Left ventricle myocardium superior (tissue), 1 donor: ENCODE results near the gene ALKBH2. TPM values are rescaled to one million over a fixed set of nuclear protein-coding genes. Genes with fewer than 3 reads are reported as not detected.

Source experiments
- ATAC-seq: fragments of 200-7000 bp; cut with Tn5 transposase; one replicate; pipeline ENCODE4 v1.9.1; 2020; ENCODE audit warnings: mild to moderate bottlenecking, moderate library complexity
- DNase-seq: peaks from one replicate; pipeline ENCODE4 v3.0.0-alpha.2; 2020
- intact Hi-C: fragments of 100-400 bp; cut with micrococcal nuclease; formaldehyde crosslinking; loops from one replicate; pipeline ENCODE4 v1.11.0; 2022
- total RNA-seq: library from RNA; stranded (reverse); fragmentation: NEBNext Ultra II Directional; extraction: Animal tissue kit (Norgen Biotek cat#: 25700); gene quantifications from one replicate; pipeline ENCODE4 v1.2.1, GENCODE V29; 2021
- donor health status: DM: no; HTN: yes; CAD: no; lungs with severe emphysema.

Gene ALKBH2
- total RNA-seq, 1 donor from 2014 or later = 6.6 TPM

GRCh38 chr12:109115758-109116610 lies 22.7 kb upstream of the ALKBH2 start, which contains the start of gene ACACB:
TSS of gene ACACB (plus strand) at chr12:109116587. CDS start at chr12:109139406, 22,819 bp downstream.
- ATAC-seq (peak; percentile 75), DNase-seq (peak; percentile 84)
- intact Hi-C loops = no loop called here

- ATAC-seq (peak; percentile 1), DNase-seq (no peak)
- intact Hi-C loops = no loop called here
Observed at GRCh38 chr12:109115404-109115757, 22.1 kb upstream of the ALKBH2 start.

- DNase-seq = no peak
- no peak for ATAC-seq
- intact Hi-C loops = no loop called here
Observed at GRCh38 chr12:109114644-109115043, 21.4 kb upstream of the ALKBH2 start.

- ATAC-seq (no peak), DNase-seq (no peak)
- intact Hi-C loops = no loop called here
Observed at GRCh38 chr12:109113661-109114321, 20.5 kb upstream of the ALKBH2 start.

- ATAC-seq = no peak
- intact Hi-C loops = no loop called here
- no peak for DNase-seq
Observed at GRCh38 chr12:109112720-109113465, 19.6 kb upstream of the ALKBH2 start.

- DNase-seq (peak; percentile 95), ATAC-seq (peak; percentile 91)
- intact Hi-C loops = no loop called here
Observed at GRCh38 chr12:109110988-109111495, 17.8 kb upstream of the ALKBH2 start.

GRCh38 chr12:109109746-109110350 lies 16.6 kb upstream of the ALKBH2 start:
- ATAC-seq (no peak), DNase-seq (no peak)
- intact Hi-C loops = no loop called here

GRCh38 chr12:109105176-109105575 lies 11.9 kb upstream of the ALKBH2 start:
- ATAC-seq = no peak
- intact Hi-C loops = no loop called here
- DNase-seq = no peak

GRCh38 chr12:109102491-109102890 lies 9.2 kb upstream of the ALKBH2 start:
- intact Hi-C loops = no loop called here
- DNase-seq (no peak), ATAC-seq (no peak)

- no peak for DNase-seq
- intact Hi-C loops = no loop called here
- no peak for ATAC-seq
Observed at GRCh38 chr12:109100741-109101140, 7.5 kb upstream of the ALKBH2 start.

GRCh38 chr12:109099431-109100020 lies 6.3 kb upstream of the ALKBH2 start:
- intact Hi-C loops = no loop called here

GRCh38 chr12:109098651-109099050 lies 5.4 kb upstream of the ALKBH2 start:
- intact Hi-C loops = no loop called here
- ATAC-seq (peak; percentile 2), DNase-seq (no peak)

More at GRCh38 chr12:109099431-109100020, 6.3 kb upstream of the ALKBH2 start:
- DNase-seq (no peak), ATAC-seq (no peak)

GRCh38 chr12:109098183-109098604 lies 4.9 kb upstream of the ALKBH2 start:
- DNase-seq = peak; percentile 81
- intact Hi-C loops = no loop called here
- ATAC-seq = peak; percentile 63

- ATAC-seq = peak; percentile 95
- intact Hi-C loops = no loop called here
- DNase-seq = peak; percentile 98
Observed at GRCh38 chr12:109097435-109098182, 4.3 kb upstream of the ALKBH2 start, which contains the start of gene UNG. TSS of gene UNG (plus strand) at chr12:109097597. CDS start at chr12:109097680, 83 bp downstream.

- intact Hi-C loops = no loop called here
- ATAC-seq (no peak), DNase-seq (no peak)
Observed at GRCh38 chr12:109097140-109097434, 3.8 kb upstream of the ALKBH2 start.

GRCh38 chr12:109092497-109093021 lies 713 bp downstream of the ALKBH2 start:
- ATAC-seq (no peak), DNase-seq (no peak)
- intact Hi-C loops = no loop called here

- DNase-seq = no peak
- intact Hi-C loops = no loop called here
- ATAC-seq = no peak
Observed at GRCh38 chr12:109089683-109090082, 3.6 kb downstream of the ALKBH2 start.

GRCh38 chr12:109088818-109089217 lies 4.5 kb downstream of the ALKBH2 start:
- DNase-seq = no peak
- intact Hi-C loops = no loop called here
- no peak for ATAC-seq
